Measurements from ENCODE around the gene PRMT6. TPM values are rescaled to one million over a fixed set of nuclear protein-coding genes. Genes with fewer than 3 reads are reported as not detected.
"Not testable (repeated sequence)": the region's sequence is repeated elsewhere in the genome, so short reads cannot be mapped to it uniquely, and the experiment has no call there.

The PRMT6 gene
- total and polyA plus RNA-seq, 2 of the 4 experiments (the other 2 are of a cell fraction): 12.5 to 15.4 TPM

DNA sequence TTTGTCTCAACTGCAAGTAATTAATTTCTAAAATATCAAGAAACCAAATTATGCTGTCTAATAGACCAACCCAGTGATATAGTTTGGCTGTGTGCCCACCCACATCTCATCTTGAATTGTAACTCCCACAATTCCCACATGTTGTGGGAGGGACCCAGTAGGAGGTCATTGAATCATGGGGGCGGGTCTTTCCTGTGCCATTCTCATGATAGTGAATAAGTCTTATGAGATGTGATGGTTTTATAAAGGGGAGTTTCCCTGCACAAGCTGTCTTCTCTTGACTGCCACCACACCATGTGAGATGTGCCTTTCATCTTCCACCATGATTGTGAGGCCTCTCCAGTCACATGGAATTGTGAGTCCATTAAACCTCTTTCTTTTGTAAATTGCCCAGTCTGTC, 36.9 kb downstream of the PRMT6 start:
- H4K20me1 ChIP-seq (ENCODE audit: insufficient read depth, low read length); H2AK9ac ChIP-seq (replicated peaks; ENCODE audit: low read depth, low read length, poor library complexity); H3K18ac ChIP-seq (ENCODE audit: low read depth, low read length); H3K9ac ChIP-seq (ENCODE audit: low read depth, low read length); H3K4ac ChIP-seq (ENCODE audit: low read depth, low read length); H2BK20ac ChIP-seq (ENCODE audit: low read depth, low read length); H3K4me3 ChIP-seq (ENCODE audit: insufficient read depth, low read depth, low read length); H2BK5ac ChIP-seq (ENCODE audit: low read depth, low read length, poor library complexity, severe bottlenecking); H4K5ac ChIP-seq (ENCODE audit: low read depth, low read length); H3K14ac ChIP-seq (replicated peaks; ENCODE audit: low read depth, low read length); DNase-seq; H3K4me1 ChIP-seq (ENCODE audit: control insufficient read depth, insufficient read depth, low read length); H3K27me3 ChIP-seq (ENCODE audit: control insufficient read depth, insufficient read depth, low read length); CTCF ChIA-PET; in situ Hi-C loops (cut with MboI; ENCODE audit: low sequenced_read_pairs); H3K9me3 ChIP-seq (ENCODE audit: control insufficient read depth, insufficient read depth, low read length); H3K79me1 ChIP-seq (ENCODE audit: low read depth in 1 of 2, low read length in 2 of 2); H3K4me2 ChIP-seq (ENCODE audit: low read depth, low read length); intact Hi-C loops (cut with micrococcal nuclease); H2BK15ac ChIP-seq (ENCODE audit: low read depth, low read length); H3K9me1 ChIP-seq (ENCODE audit: insufficient read depth, low read length); dilution Hi-C loops (cut with HindIII; ENCODE audit: low sequenced_read_pairs, unreplicated experiment); H2AFZ ChIP-seq (replicated peaks; ENCODE audit: low read length, poor library complexity); H4K8ac ChIP-seq (ENCODE audit: low read depth in 2 of 2, low read length in 2 of 2); H2BK120ac ChIP-seq (ENCODE audit: low read depth, low read length); H4K91ac ChIP-seq (ENCODE audit: insufficient read depth, low read depth, low read length); H3K23ac ChIP-seq (ENCODE audit: low read depth, low read length); H3K27ac ChIP-seq (ENCODE audit: insufficient read depth, low read length); BruUV-seq (replicated peaks); H3K36me3 ChIP-seq (ENCODE audit: control insufficient read depth, insufficient read depth, low read length); ATAC-seq (ENCODE audit: low read depth); POLR2A ChIA-PET (ENCODE audit: unreplicated experiment); H2AK5ac ChIP-seq (ENCODE audit: low read depth, low read length); H3K56ac ChIP-seq (ENCODE audit: extremely low read depth, insufficient read depth, low read length): not testable (repeated sequence)
- WGBS, 2 experiments (ENCODE audit: extremely low coverage in 2 of 2, insufficient read length in 1 of 2): no CpG with 5 or more reads among the region's 1 CpG
